ENCODE measurements around the gene CCN2.

DNA sequence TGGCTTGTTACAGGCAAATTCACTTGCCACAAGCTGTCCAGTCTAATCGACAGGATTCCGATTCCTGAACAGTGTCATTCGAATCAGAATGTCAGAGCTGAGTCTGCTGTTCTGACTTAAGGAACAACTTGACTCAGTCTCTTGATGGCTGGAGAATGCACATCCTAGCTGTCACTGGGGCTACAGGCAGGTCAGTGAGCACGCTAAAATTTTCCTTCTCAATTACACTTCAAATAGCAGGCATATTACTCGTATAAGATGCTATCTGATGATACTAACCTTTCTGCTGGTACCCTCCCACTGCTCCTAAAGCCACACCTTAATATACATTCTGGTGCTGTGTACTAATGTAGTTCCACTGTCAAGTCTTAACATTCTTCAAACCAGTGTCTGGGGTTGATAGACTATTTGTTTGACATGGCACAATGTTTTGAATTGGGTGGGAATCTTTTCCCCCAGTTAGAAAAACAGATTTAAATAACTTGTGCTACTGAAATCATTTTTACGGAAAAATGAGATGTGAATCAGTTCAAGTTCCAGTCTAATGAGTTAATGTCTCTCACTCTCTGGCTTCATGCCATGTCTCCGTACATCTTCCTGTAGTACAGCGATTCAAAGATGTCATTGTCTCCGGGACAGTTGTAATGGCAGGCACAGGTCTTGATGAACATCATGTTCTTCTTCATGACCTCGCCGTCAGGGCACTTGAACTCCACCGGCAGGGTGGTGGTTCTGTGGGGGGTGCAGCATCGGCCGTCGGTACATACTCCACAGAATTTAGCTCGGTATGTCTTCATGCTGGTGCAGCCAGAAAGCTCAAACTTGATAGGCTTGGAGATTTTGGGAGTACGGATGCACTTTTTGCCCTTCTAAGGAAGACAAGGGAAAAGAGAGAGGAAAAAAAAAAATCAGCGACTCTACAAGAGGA is 2.2 kb downstream of the CCN2 start:
- TF ChIP-seq, protein P1, sequence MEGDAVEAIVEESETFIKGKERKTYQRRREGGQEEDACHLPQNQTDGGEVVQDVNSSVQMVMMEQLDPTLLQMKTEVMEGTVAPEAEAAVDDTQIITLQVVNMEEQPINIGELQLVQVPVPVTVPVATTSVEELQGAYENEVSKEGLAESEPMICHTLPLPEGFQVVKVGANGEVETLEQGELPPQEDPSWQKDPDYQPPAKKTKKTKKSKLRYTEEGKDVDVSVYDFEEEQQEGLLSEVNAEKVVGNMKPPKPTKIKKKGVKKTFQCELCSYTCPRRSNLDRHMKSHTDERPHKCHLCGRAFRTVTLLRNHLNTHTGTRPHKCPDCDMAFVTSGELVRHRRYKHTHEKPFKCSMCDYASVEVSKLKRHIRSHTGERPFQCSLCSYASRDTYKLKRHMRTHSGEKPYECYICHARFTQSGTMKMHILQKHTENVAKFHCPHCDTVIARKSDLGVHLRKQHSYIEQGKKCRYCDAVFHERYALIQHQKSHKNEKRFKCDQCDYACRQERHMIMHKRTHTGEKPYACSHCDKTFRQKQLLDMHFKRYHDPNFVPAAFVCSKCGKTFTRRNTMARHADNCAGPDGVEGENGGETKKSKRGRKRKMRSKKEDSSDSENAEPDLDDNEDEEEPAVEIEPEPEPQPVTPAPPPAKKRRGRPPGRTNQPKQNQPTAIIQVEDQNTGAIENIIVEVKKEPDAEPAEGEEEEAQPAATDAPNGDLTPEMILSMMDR (IDR thresholded peaks at IDR 0.05; ENCODE audit: insufficient read depth, low read depth, low read length) = no peak
- TF ChIP-seq EZH2 (IDR thresholded peaks at IDR 0.05; ENCODE audit: insufficient read depth, low read length) = no peak
